ENCODE measurements around the gene RTL1.

DNA sequence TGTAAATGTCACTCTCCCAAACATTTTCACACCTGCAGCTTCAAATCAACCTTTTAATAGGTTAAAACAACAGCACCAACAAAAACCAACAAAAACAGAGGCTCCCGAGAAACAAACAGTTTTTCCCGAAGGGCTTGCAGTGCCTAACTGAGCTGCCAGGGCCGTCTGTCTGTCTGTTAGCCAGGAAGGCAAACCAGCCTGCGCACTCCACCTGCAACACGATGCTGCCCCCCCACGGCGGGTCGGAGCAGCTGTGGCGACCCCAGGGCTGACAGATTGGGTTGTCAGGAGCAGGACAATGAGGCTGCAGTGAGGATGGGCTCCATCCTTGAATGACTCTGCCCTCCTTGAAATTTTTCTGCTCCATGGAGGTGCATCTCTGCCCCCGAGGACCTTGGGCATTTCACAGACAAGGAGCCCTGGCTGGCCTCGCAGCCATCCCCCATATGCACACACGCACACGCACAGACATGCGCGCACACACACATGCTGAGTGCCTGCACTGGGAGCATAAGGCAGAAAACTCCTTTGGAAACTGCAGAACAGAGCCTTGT lies 2.6 kb downstream of the RTL1 start:
- TF ChIP-seq POLR2A (IDR thresholded peaks at IDR 0.05; ENCODE audit: low read length) (no peak), GATA1 (IDR thresholded peaks at IDR 0.05; ENCODE audit: low read depth, low read length) (no peak)

All from erythroblast (primary cell).